GM18868 (cell line): Measurements from ENCODE around the gene APPBP2.

Experiments used
- ATAC-seq: cut with Tn5 transposase; IDR thresholded peaks from one replicate; pipeline ENCODE4 v1.9.1; 2021; ENCODE audit warnings: mild to moderate bottlenecking, moderate library complexity; ENCODE audit not compliant: unreplicated experiment

The APPBP2 gene

GRCh38 chr17:60403962-60404361 lies 122.1 kb downstream of the APPBP2 start:
- ATAC-seq: no peak

- ATAC-seq: no peak
Measured at GRCh38 chr17:60403523-60403810, 122.6 kb downstream of the APPBP2 start.

- no peak for ATAC-seq
Measured at GRCh38 chr17:60401819-60402218, 124.2 kb downstream of the APPBP2 start.

GRCh38 chr17:60398227-60398959 lies 127.6 kb downstream of the APPBP2 start:
- peak; percentile 77 for ATAC-seq

- no peak for ATAC-seq
Measured at GRCh38 chr17:60396412-60396811, 129.6 kb downstream of the APPBP2 start.

- no peak for ATAC-seq
Measured at GRCh38 chr17:60395508-60396065, 130.5 kb downstream of the APPBP2 start.

- no peak for ATAC-seq
Measured at GRCh38 chr17:60393840-60394723, 132.0 kb downstream of the APPBP2 start.
